HEK293 (cell line): Measurements from ENCODE around the gene SNTB2.

Experiments used
- PRDM1 ChIP-seq: fragments of 450-650 bp; formaldehyde crosslinking; IDR thresholded peaks from 2 replicates; pipeline ENCODE4; 2016; ENCODE audit warnings: missing biosample characterization, missing genetic modification characterization
- SETDB1 ChIP-seq: IDR thresholded peaks from one replicate; pipeline ENCODE4 v1.6.1; 2017; ENCODE audit warnings: mild to moderate bottlenecking, low read length, moderate library complexity, mixed read lengths; ENCODE audit not compliant: insufficient read length
- ZBTB1 ChIP-seq: fragments of 450-650 bp; formaldehyde crosslinking; IDR thresholded peaks from 2 replicates; pipeline ENCODE4 v1.5.1; 2016; ENCODE audit warnings: missing biosample characterization, missing genetic modification characterization
- ZNF133 ChIP-seq: fragments of 450-650 bp; formaldehyde crosslinking; IDR thresholded peaks from 2 replicates; pipeline ENCODE4 v1.5.1; 2016; ENCODE audit warnings: missing biosample characterization, missing genetic modification characterization
- ZNF138 ChIP-seq: fragments of 450-650 bp; formaldehyde crosslinking; IDR thresholded peaks from 2 replicates; pipeline ENCODE4 v1.5.1; 2016; ENCODE audit warnings: missing biosample characterization, missing genetic modification characterization, borderline replicate concordance
- ZNF16 ChIP-seq: fragments of 450-650 bp; formaldehyde crosslinking; IDR thresholded peaks from 2 replicates; pipeline ENCODE4 v1.5.1; 2016; ENCODE audit warnings: low read depth, missing biosample characterization, missing genetic modification characterization
- ZNF777 ChIP-seq: fragments of 450-650 bp; formaldehyde crosslinking; IDR thresholded peaks from 2 replicates; pipeline ENCODE4 v1.5.1; 2017; ENCODE audit warnings: missing biosample characterization, missing genetic modification characterization, borderline replicate concordance
- TF ChIP-seq, protein P1 (sequence below): fragments of 450-650 bp; formaldehyde crosslinking; IDR thresholded peaks from 2 replicates; pipeline ENCODE4 v1.5.1; 2016; ENCODE audit warnings: missing biosample characterization, missing genetic modification characterization
- TF ChIP-seq, protein P2 (sequence below): fragments of 450-650 bp; formaldehyde crosslinking; IDR thresholded peaks from 2 replicates; pipeline ENCODE4 v1.5.1; 2016; ENCODE audit warnings: missing biosample characterization, missing genetic modification characterization

DNA sequence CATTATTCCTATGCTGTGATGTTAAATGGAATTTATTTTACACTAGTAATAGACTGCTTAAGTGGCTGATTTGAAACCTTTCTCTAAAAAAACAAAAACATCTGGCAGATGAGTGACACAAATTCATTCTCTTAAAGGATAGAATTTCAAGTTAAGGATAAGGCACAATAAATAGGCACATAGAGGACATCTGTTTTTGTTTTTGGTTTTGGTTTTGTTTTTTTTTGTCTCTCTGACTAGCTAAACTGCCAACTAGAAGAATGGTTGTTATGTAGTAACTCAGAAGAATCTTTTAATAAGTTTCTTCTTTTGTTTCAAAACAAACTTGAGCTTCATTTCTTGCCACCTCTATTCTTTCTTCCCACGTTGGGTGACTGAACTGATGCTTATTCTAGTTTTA lies 119.1 kb downstream of the SNTB2 start:
- no peak for TF ChIP-seq PRDM1
- TF ChIP-seq ZNF16 (tag by site-specific recombination): no peak
- TF ChIP-seq, protein P1, sequence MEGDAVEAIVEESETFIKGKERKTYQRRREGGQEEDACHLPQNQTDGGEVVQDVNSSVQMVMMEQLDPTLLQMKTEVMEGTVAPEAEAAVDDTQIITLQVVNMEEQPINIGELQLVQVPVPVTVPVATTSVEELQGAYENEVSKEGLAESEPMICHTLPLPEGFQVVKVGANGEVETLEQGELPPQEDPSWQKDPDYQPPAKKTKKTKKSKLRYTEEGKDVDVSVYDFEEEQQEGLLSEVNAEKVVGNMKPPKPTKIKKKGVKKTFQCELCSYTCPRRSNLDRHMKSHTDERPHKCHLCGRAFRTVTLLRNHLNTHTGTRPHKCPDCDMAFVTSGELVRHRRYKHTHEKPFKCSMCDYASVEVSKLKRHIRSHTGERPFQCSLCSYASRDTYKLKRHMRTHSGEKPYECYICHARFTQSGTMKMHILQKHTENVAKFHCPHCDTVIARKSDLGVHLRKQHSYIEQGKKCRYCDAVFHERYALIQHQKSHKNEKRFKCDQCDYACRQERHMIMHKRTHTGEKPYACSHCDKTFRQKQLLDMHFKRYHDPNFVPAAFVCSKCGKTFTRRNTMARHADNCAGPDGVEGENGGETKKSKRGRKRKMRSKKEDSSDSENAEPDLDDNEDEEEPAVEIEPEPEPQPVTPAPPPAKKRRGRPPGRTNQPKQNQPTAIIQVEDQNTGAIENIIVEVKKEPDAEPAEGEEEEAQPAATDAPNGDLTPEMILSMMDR (tag by site-specific recombination): no peak
- no peak for TF ChIP-seq ZNF138 (tag by site-specific recombination)
- TF ChIP-seq ZNF133 (tag by site-specific recombination): no peak
- TF ChIP-seq, protein P2, sequence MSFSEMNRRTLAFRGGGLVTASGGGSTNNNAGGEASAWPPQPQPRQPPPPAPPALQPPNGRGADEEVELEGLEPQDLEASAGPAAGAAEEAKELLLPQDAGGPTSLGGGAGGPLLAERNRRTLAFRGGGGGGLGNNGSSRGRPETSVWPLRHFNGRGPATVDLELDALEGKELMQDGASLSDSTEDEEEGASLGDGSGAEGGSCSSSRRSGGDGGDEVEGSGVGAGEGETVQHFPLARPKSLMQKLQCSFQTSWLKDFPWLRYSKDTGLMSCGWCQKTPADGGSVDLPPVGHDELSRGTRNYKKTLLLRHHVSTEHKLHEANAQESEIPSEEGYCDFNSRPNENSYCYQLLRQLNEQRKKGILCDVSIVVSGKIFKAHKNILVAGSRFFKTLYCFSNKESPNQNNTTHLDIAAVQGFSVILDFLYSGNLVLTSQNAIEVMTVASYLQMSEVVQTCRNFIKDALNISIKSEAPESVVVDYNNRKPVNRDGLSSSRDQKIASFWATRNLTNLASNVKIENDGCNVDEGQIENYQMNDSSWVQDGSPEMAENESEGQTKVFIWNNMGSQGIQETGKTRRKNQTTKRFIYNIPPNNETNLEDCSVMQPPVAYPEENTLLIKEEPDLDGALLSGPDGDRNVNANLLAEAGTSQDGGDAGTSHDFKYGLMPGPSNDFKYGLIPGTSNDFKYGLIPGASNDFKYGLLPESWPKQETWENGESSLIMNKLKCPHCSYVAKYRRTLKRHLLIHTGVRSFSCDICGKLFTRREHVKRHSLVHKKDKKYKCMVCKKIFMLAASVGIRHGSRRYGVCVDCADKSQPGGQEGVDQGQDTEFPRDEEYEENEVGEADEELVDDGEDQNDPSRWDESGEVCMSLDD (tag by site-specific recombination): no peak
- no peak for TF ChIP-seq ZNF777
- no peak for TF ChIP-seq SETDB1
- TF ChIP-seq ZBTB1 (tag by site-specific recombination): no peak
